ENCODE data around the gene ZFHX3.

The ZFHX3 gene

GRCh38 chr16:72937360-72937759, 110.6 kb downstream of the ZFHX3 start:
- Histone ChIP-seq H3K27ac (ENCODE audit: low read depth, low read length) (no peak overlapping the region), H3K27me3 (ENCODE audit: control insufficient read depth in 1 of 2, insufficient read depth in 2 of 2, low read length in 2 of 2) (no peaks in the 10 kb centered on the region), H3K9ac (ENCODE audit: low read length) (no peak overlapping the region), H3K4me3 (ENCODE audit: low read depth in 1 of 2, low read length in 2 of 2) (no peak overlapping the region), H3K4me1 (ENCODE audit: insufficient read depth, low read length) (peaks cover 44% of the 10 kb centered on the region), H3K9me3 (ENCODE audit: low read length) (no peaks in the 10 kb centered on the region), H3K36me3 (ENCODE audit: insufficient read depth, low read length) (no peaks in the 10 kb centered on the region)

- Histone ChIP-seq H3K9me3 (ENCODE audit: low read length) (no peaks in the 10 kb centered on the region), H3K9ac (ENCODE audit: low read length) (no peak overlapping the region), H3K36me3 (ENCODE audit: insufficient read depth, low read length) (no peaks in the 10 kb centered on the region), H3K4me3 (ENCODE audit: low read depth in 1 of 2, low read length in 2 of 2) (no peak overlapping the region), H3K27ac (ENCODE audit: low read depth, low read length) (no peak overlapping the region), H3K27me3 (ENCODE audit: control insufficient read depth in 1 of 2, insufficient read depth in 2 of 2, low read length in 2 of 2) (no peaks in the 10 kb centered on the region), H3K4me1 (ENCODE audit: insufficient read depth, low read length) (peaks cover 53% of the 10 kb centered on the region)
Measured at GRCh38 chr16:72936408-72936807, 111.5 kb downstream of the ZFHX3 start.

- Histone ChIP-seq H3K9ac (ENCODE audit: low read length) (no peak overlapping the region), H3K36me3 (ENCODE audit: insufficient read depth, low read length) (no peaks in the 10 kb centered on the region), H3K9me3 (ENCODE audit: low read length) (no peaks in the 10 kb centered on the region), H3K4me3 (ENCODE audit: low read depth in 1 of 2, low read length in 2 of 2) (no peak overlapping the region), H3K4me1 (ENCODE audit: insufficient read depth, low read length) (peaks cover 57% of the 10 kb centered on the region), H3K27me3 (ENCODE audit: control insufficient read depth in 1 of 2, insufficient read depth in 2 of 2, low read length in 2 of 2) (no peaks in the 10 kb centered on the region), H3K27ac (ENCODE audit: low read depth, low read length) (no peak overlapping the region)
Measured at GRCh38 chr16:72935896-72936295, 112.0 kb downstream of the ZFHX3 start.

DNA sequence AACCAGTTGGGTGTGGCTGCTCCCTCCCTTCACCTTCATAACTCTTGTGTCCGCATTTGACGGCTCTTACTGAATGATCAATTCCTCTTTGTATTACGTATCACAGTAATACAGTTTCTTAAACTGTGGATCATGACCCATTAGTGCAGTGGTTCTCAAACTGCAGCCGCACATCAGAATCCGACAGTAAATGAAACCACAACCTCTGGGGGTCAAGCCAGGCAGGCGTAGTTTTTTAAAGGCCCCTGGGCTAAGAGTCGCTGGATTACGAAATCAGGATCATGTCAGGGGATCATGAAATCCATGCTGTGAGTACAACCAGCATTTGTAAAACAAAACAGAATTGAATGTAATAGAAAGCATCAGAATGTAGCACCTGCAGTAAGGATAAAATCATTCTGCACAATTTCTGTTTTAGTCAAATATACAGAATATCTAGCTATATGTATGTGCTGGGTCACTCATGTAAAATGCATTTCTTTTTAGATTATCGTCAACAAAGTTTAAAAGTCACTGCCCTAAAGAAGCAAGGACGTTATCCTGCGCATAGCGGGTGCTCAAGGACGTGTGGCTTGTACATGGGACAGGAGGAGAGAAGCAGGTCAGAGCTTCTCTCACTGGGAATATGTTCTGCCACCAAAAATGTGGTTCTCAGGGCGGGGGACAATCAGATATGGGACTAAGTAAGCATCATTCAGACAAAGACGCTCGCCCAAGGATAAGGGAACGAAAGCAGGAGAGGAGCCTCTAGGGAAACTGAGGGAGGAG, 113.1 kb downstream of the ZFHX3 start:
- peaks cover 64% of the 10 kb centered on the region for H3K4me1 ChIP-seq (ENCODE audit: insufficient read depth, low read length)

GRCh38 chr16:72932677-72933335, 115.1 kb downstream of the ZFHX3 start:
- Histone ChIP-seq H3K4me3 (ENCODE audit: low read depth in 1 of 2, low read length in 2 of 2) (no peak overlapping the region), H3K27me3 (ENCODE audit: control insufficient read depth in 1 of 2, insufficient read depth in 2 of 2, low read length in 2 of 2) (no peaks in the 10 kb centered on the region), H3K27ac (ENCODE audit: low read depth, low read length) (peak overlapping the region; percentile 37), H3K36me3 (ENCODE audit: insufficient read depth, low read length) (no peaks in the 10 kb centered on the region), H3K4me1 (ENCODE audit: insufficient read depth, low read length) (peaks cover 45% of the 10 kb centered on the region), H3K9ac (ENCODE audit: low read length) (no peak overlapping the region), H3K9me3 (ENCODE audit: low read length) (no peaks in the 10 kb centered on the region)

More for the DNA sequence above, 113.1 kb downstream of the ZFHX3 start:
- Histone ChIP-seq H3K4me3 (ENCODE audit: low read depth in 1 of 2, low read length in 2 of 2) (no peak overlapping the region), H3K27ac (ENCODE audit: low read depth, low read length) (no peak overlapping the region), H3K36me3 (ENCODE audit: insufficient read depth, low read length) (no peaks in the 10 kb centered on the region), H3K9ac (ENCODE audit: low read length) (no peak overlapping the region), H3K27me3 (ENCODE audit: control insufficient read depth in 1 of 2, insufficient read depth in 2 of 2, low read length in 2 of 2) (no peaks in the 10 kb centered on the region), H3K9me3 (ENCODE audit: low read length) (no peaks in the 10 kb centered on the region)

DNA sequence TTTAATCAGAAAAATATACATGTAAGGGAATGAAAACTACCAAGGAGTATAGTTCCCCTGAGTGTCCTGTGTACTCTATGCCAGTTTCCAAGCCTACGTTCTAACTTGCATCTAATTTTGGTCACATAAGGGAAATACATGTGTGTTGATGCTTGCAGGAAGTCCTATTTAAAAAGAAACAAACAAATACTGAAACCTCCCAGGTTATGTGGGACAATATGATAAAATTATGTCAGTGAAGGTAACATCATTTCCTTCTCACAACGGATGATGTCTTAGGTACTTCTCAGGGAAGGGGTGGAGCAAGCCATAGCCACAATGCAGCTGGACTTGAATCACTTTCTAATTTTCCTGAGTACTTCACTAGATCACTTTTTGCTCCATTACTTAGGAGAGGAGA, 115.9 kb downstream of the ZFHX3 start:
- H3K9me3 ChIP-seq (ENCODE audit: low read length) = no peaks in the 10 kb centered on the region
- no peak overlapping the region for H3K4me3 ChIP-seq (ENCODE audit: low read depth in 1 of 2, low read length in 2 of 2)
- H3K27ac ChIP-seq (ENCODE audit: low read depth, low read length) = peak overlapping the region; percentile 56
- no peaks in the 10 kb centered on the region for H3K27me3 ChIP-seq (ENCODE audit: control insufficient read depth in 1 of 2, insufficient read depth in 2 of 2, low read length in 2 of 2)
- no peak overlapping the region for H3K9ac ChIP-seq (ENCODE audit: low read length)
- H3K4me1 ChIP-seq (ENCODE audit: insufficient read depth, low read length) = peaks cover 41% of the 10 kb centered on the region
- H3K36me3 ChIP-seq (ENCODE audit: insufficient read depth, low read length) = no peaks in the 10 kb centered on the region

DNA sequence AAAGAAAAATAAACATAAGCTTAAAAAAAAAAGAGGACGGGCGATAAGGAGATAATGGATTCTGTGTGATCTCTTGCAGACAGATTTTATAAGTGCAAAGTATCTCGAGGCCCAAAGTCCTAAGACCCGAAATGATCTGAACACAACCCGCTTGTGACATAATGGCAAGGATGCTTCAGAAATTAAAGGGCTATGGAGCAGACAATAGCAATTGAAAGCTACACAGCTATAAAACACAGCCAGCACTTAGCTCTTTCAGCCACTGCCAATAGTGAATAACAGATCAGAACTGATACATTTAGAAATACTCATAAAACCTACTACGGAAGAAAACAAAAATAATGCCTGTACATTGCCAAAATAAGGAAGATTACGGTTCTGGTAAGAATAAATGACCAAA, 117.5 kb downstream of the ZFHX3 start:
- no peak overlapping the region for H3K27ac ChIP-seq (ENCODE audit: low read depth, low read length)
- H3K9me3 ChIP-seq (ENCODE audit: low read length) = no peaks in the 10 kb centered on the region
- H3K4me3 ChIP-seq (ENCODE audit: low read depth in 1 of 2, low read length in 2 of 2) = no peak overlapping the region
- no peaks in the 10 kb centered on the region for H3K36me3 ChIP-seq (ENCODE audit: insufficient read depth, low read length)
- no peak overlapping the region for H3K9ac ChIP-seq (ENCODE audit: low read length)
- peaks cover 34% of the 10 kb centered on the region for H3K4me1 ChIP-seq (ENCODE audit: insufficient read depth, low read length)
- H3K27me3 ChIP-seq (ENCODE audit: control insufficient read depth in 1 of 2, insufficient read depth in 2 of 2, low read length in 2 of 2) = no peaks in the 10 kb centered on the region

DNA sequence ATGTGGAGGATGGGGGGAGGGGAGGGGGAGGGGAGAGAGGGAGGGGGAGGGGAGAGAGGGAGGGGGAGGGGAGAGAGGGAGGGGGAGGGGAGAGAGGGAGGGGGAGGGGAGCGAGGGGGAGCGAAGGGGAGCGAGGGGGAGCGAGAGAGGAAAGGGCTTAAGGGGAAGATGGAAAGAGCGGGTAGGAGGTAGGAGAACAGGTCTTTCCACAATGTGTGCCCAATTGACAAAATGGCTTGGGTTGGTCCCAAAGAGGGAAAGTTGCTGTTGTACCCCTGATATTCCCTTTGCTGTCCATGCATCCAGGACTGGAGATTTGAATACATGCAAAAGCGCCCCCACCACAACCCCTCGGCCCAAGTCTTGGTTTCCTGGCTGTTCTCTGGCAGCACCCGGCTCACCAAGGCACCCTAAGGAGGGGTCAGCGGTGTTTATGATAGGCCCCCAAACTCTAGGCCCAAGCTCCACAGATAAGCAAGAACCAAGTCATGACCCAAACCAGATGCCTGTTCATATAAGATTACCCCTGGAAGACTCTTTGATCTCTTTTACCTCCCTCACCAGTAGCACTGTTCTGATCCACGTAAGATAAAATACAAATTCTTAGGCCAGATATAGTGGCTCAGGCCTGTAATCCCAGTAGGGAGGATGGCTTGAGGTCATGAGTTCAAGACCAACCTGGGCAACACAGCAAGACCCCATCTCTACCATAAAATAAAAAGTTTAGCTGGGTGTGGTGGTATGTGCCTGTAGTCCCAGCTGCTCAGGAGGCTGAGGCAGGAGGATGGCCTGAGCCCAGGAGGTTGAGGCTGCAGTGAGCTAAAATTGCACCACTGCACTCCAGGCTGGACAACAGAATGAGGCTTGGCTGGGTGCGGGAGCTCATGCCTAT, 119.6 kb downstream of the ZFHX3 start:
- no peaks in the 10 kb centered on the region for H3K27me3 ChIP-seq (ENCODE audit: control insufficient read depth in 1 of 2, insufficient read depth in 2 of 2, low read length in 2 of 2)
- no peak overlapping the region for H3K4me3 ChIP-seq (ENCODE audit: low read depth in 1 of 2, low read length in 2 of 2)
- no peaks in the 10 kb centered on the region for H3K36me3 ChIP-seq (ENCODE audit: insufficient read depth, low read length)
- H3K9ac ChIP-seq (ENCODE audit: low read length) = no peak overlapping the region
- H3K4me1 ChIP-seq (ENCODE audit: insufficient read depth, low read length) = peaks cover 30% of the 10 kb centered on the region
- no peaks in the 10 kb centered on the region for H3K9me3 ChIP-seq (ENCODE audit: low read length)
- no peak overlapping the region for H3K27ac ChIP-seq (ENCODE audit: low read depth, low read length)

DNA sequence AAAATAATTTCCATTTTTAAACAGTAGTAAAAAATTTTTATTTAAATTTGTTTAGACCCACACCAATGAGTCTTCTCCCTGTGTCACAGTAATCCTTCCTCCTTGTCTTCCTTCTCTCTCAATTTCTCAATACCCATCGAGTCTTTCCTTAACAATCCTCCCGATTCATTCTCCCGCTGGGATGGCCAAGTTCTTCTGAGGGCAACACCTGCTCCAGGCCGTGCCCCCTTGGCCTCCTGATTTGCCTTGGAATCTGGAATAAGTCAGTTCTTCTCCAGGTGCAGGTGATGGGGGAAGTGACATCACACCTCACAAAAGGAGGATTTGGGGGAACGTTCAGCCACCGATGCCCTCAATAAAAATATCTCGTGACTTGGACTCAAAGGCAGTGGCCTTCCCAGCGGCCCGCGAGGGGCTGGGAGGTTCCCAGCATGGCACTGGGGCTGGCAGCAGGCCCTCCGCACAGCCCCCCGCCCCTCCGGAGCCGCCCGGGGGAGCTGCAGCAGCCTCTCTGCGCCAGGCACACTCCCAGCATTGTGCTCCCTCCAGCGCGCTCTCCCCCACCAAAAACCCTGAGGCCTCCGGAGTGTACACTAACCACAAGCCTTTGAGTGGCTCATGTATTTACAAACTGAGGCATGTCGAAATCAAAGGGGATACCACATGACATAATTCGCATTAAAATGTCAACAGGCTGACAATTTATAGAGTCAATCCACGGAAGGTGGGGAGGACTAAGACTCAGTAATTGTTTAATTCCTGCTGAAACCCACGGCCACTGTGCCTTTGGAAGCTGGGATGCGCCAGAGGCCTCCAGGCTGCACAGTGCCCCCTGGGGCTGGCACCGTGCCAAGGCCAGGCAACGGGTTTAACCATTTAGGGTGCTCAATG, 120.5 kb downstream of the ZFHX3 start:
- Histone ChIP-seq H3K36me3 (ENCODE audit: insufficient read depth, low read length) (no peaks in the 10 kb centered on the region), H3K9ac (ENCODE audit: low read length) (no peak overlapping the region), H3K4me1 (ENCODE audit: insufficient read depth, low read length) (peaks cover 21% of the 10 kb centered on the region), H3K27me3 (ENCODE audit: control insufficient read depth in 1 of 2, insufficient read depth in 2 of 2, low read length in 2 of 2) (no peaks in the 10 kb centered on the region), H3K4me3 (ENCODE audit: low read depth in 1 of 2, low read length in 2 of 2) (no peak overlapping the region), H3K27ac (ENCODE audit: low read depth, low read length) (no peak overlapping the region), H3K9me3 (ENCODE audit: low read length) (no peaks in the 10 kb centered on the region)

DNA sequence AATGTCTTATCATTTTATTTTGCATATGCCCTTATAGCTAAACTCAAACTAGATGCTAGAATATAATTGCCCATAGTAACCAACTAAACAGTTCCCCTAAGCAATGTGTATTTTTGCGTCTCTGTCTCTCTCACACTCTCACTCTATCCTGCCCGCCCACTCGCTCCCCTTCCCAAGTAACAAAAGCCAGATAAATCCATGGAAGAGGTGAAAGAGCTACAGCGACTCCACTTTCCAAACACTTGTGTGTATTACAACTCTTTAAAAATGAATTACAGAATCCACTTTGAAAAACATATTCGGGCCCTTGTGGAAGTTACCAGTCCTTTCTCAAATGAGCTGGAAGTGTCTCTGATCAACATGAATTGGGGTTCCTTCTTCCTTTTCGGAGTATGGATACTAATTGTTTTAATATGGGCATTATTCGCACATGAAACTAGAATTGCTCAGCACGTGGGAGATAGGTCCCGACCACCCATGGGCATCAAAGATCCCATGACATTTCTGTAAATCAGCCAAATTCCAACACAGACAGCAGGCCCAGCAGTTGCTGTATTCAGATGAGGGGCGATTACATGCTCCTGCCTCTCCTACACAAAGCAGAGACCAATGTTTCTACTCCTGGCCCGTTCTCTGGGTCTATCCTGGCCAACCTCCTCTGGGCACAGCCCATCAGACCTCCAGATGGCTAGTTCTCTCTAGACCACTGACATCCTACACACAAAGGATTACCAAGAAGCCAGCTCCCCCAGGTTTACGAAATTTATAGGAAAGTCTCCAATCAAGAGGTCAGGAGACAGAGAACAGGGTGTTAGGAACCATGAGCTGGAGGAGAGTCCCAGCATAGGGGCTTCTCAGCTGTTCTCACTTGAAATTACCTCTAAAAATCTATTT, 121.5 kb downstream of the ZFHX3 start:
- Histone ChIP-seq H3K9ac (ENCODE audit: low read length) (no peak overlapping the region), H3K27ac (ENCODE audit: low read depth, low read length) (no peak overlapping the region), H3K36me3 (ENCODE audit: insufficient read depth, low read length) (no peaks in the 10 kb centered on the region), H3K4me3 (ENCODE audit: low read depth in 1 of 2, low read length in 2 of 2) (no peak overlapping the region), H3K4me1 (ENCODE audit: insufficient read depth, low read length) (peaks cover 12% of the 10 kb centered on the region), H3K27me3 (ENCODE audit: control insufficient read depth in 1 of 2, insufficient read depth in 2 of 2, low read length in 2 of 2) (no peaks in the 10 kb centered on the region), H3K9me3 (ENCODE audit: low read length) (no peaks in the 10 kb centered on the region)
